ENCODE results near the gene UBE2D2.

UBE2D2 gene

GRCh38 chr5:139566611-139567010 lies 5.5 kb downstream of the UBE2D2 start:
- no peaks in the 10 kb centered on the region for H3K27me3 ChIP-seq (ENCODE audit: insufficient read depth, insufficient read length)
- H3K36me3 ChIP-seq (ENCODE audit: insufficient read depth, insufficient read length, low read length) = peaks cover 47% of the 10 kb centered on the region
- DNase-seq (ENCODE audit: low read depth, low spot score) = no peak
- no peak overlapping the region for H3K4me3 ChIP-seq (ENCODE audit: insufficient read length, low read depth)
- H3K4me1 ChIP-seq (ENCODE audit: insufficient read depth, insufficient read length) = no peaks in the 10 kb centered on the region
- no peaks in the 10 kb centered on the region for H3K9me3 ChIP-seq (ENCODE audit: insufficient read depth, low read length)
- no peak for TF ChIP-seq YY1 (IDR thresholded peaks at IDR 0.05; ENCODE audit: insufficient read depth, insufficient read length)
- no peak for TF ChIP-seq SUZ12 (IDR thresholded peaks at IDR 0.05; ENCODE audit: extremely low read depth, insufficient read depth, insufficient read length)
- TF ChIP-seq ZNF274 (IDR thresholded peaks at IDR 0.05; ENCODE audit: low read depth, low read length) = no peak
- no peak overlapping the region for H3K9ac ChIP-seq (ENCODE audit: insufficient read length, low read depth)

GRCh38 chr5:139569270-139569955 lies 8.3 kb downstream of the UBE2D2 start:
- DNase-seq (ENCODE audit: low read depth, low spot score) = no peak
- H3K4me3 ChIP-seq (ENCODE audit: insufficient read length, low read depth) = no peak overlapping the region

GRCh38 chr5:139571543-139571942 lies 10.4 kb downstream of the UBE2D2 start:
- DNase-seq (ENCODE audit: low read depth, low spot score) = no peak
- no peak overlapping the region for H3K9ac ChIP-seq (ENCODE audit: insufficient read length, low read depth)

More at GRCh38 chr5:139569270-139569955, 8.3 kb downstream of the UBE2D2 start:
- Histone ChIP-seq H3K9ac (ENCODE audit: insufficient read length, low read depth) (no peak overlapping the region), H3K36me3 (ENCODE audit: insufficient read depth, insufficient read length, low read length) (peaks cover 40% of the 10 kb centered on the region), H3K9me3 (ENCODE audit: insufficient read depth, low read length) (no peaks in the 10 kb centered on the region), H3K4me1 (ENCODE audit: insufficient read depth, insufficient read length) (no peaks in the 10 kb centered on the region), H3K27me3 (ENCODE audit: insufficient read depth, insufficient read length) (no peaks in the 10 kb centered on the region)
- TF ChIP-seq SUZ12 (IDR thresholded peaks at IDR 0.05; ENCODE audit: extremely low read depth, insufficient read depth, insufficient read length) (no peak), YY1 (IDR thresholded peaks at IDR 0.05; ENCODE audit: insufficient read depth, insufficient read length) (no peak), ZNF274 (IDR thresholded peaks at IDR 0.05; ENCODE audit: low read depth, low read length) (no peak)

GRCh38 chr5:139571966-139572365 lies 10.8 kb downstream of the UBE2D2 start:
- Histone ChIP-seq H3K36me3 (ENCODE audit: insufficient read depth, insufficient read length, low read length) (peaks cover 30% of the 10 kb centered on the region), H3K4me1 (ENCODE audit: insufficient read depth, insufficient read length) (no peaks in the 10 kb centered on the region), H3K4me3 (ENCODE audit: insufficient read length, low read depth) (no peak overlapping the region), H3K27me3 (ENCODE audit: insufficient read depth, insufficient read length) (no peaks in the 10 kb centered on the region), H3K9me3 (ENCODE audit: insufficient read depth, low read length) (no peaks in the 10 kb centered on the region), H3K9ac (ENCODE audit: insufficient read length, low read depth) (no peak overlapping the region)
- no peak for DNase-seq (ENCODE audit: low read depth, low spot score)
- TF ChIP-seq ZNF274 (IDR thresholded peaks at IDR 0.05; ENCODE audit: low read depth, low read length) (no peak), YY1 (IDR thresholded peaks at IDR 0.05; ENCODE audit: insufficient read depth, insufficient read length) (no peak), SUZ12 (IDR thresholded peaks at IDR 0.05; ENCODE audit: extremely low read depth, insufficient read depth, insufficient read length) (no peak)

More at GRCh38 chr5:139571543-139571942, 10.4 kb downstream of the UBE2D2 start:
- Histone ChIP-seq H3K36me3 (ENCODE audit: insufficient read depth, insufficient read length, low read length) (peaks cover 31% of the 10 kb centered on the region), H3K27me3 (ENCODE audit: insufficient read depth, insufficient read length) (no peaks in the 10 kb centered on the region), H3K4me3 (ENCODE audit: insufficient read length, low read depth) (no peak overlapping the region), H3K9me3 (ENCODE audit: insufficient read depth, low read length) (no peaks in the 10 kb centered on the region), H3K4me1 (ENCODE audit: insufficient read depth, insufficient read length) (no peaks in the 10 kb centered on the region)
- TF ChIP-seq YY1 (IDR thresholded peaks at IDR 0.05; ENCODE audit: insufficient read depth, insufficient read length) (no peak), SUZ12 (IDR thresholded peaks at IDR 0.05; ENCODE audit: extremely low read depth, insufficient read depth, insufficient read length) (no peak), ZNF274 (IDR thresholded peaks at IDR 0.05; ENCODE audit: low read depth, low read length) (no peak)

GRCh38 chr5:139574641-139575312 lies 13.6 kb downstream of the UBE2D2 start:
- no peak for DNase-seq (ENCODE audit: low read depth, low spot score)

GRCh38 chr5:139575313-139575646 lies 14.1 kb downstream of the UBE2D2 start:
- Histone ChIP-seq H3K9ac (ENCODE audit: insufficient read length, low read depth) (no peak overlapping the region), H3K36me3 (ENCODE audit: insufficient read depth, insufficient read length, low read length) (peaks cover 19% of the 10 kb centered on the region), H3K27me3 (ENCODE audit: insufficient read depth, insufficient read length) (no peaks in the 10 kb centered on the region), H3K4me1 (ENCODE audit: insufficient read depth, insufficient read length) (no peaks in the 10 kb centered on the region), H3K4me3 (ENCODE audit: insufficient read length, low read depth) (no peak overlapping the region), H3K9me3 (ENCODE audit: insufficient read depth, low read length) (no peaks in the 10 kb centered on the region)
- DNase-seq (ENCODE audit: low read depth, low spot score) = no peak
- TF ChIP-seq YY1 (IDR thresholded peaks at IDR 0.05; ENCODE audit: insufficient read depth, insufficient read length) (no peak), SUZ12 (IDR thresholded peaks at IDR 0.05; ENCODE audit: extremely low read depth, insufficient read depth, insufficient read length) (no peak), ZNF274 (IDR thresholded peaks at IDR 0.05; ENCODE audit: low read depth, low read length) (no peak)

More at GRCh38 chr5:139574641-139575312, 13.6 kb downstream of the UBE2D2 start:
- H3K27me3 ChIP-seq (ENCODE audit: insufficient read depth, insufficient read length) = no peaks in the 10 kb centered on the region
- no peak overlapping the region for H3K4me3 ChIP-seq (ENCODE audit: insufficient read length, low read depth)
- H3K9me3 ChIP-seq (ENCODE audit: insufficient read depth, low read length) = no peaks in the 10 kb centered on the region
- H3K4me1 ChIP-seq (ENCODE audit: insufficient read depth, insufficient read length) = no peaks in the 10 kb centered on the region
- H3K36me3 ChIP-seq (ENCODE audit: insufficient read depth, insufficient read length, low read length) = peaks cover 24% of the 10 kb centered on the region
- no peak for TF ChIP-seq YY1 (IDR thresholded peaks at IDR 0.05; ENCODE audit: insufficient read depth, insufficient read length)
- no peak for TF ChIP-seq SUZ12 (IDR thresholded peaks at IDR 0.05; ENCODE audit: extremely low read depth, insufficient read depth, insufficient read length)
- TF ChIP-seq ZNF274 (IDR thresholded peaks at IDR 0.05; ENCODE audit: low read depth, low read length) = no peak
- H3K9ac ChIP-seq (ENCODE audit: insufficient read length, low read depth) = no peak overlapping the region

GRCh38 chr5:139575751-139576150 lies 14.6 kb downstream of the UBE2D2 start:
- Histone ChIP-seq H3K9ac (ENCODE audit: insufficient read length, low read depth) (no peak overlapping the region), H3K9me3 (ENCODE audit: insufficient read depth, low read length) (no peaks in the 10 kb centered on the region), H3K4me3 (ENCODE audit: insufficient read length, low read depth) (no peak overlapping the region), H3K27me3 (ENCODE audit: insufficient read depth, insufficient read length) (no peaks in the 10 kb centered on the region), H3K4me1 (ENCODE audit: insufficient read depth, insufficient read length) (no peaks in the 10 kb centered on the region), H3K36me3 (ENCODE audit: insufficient read depth, insufficient read length, low read length) (peaks cover 19% of the 10 kb centered on the region)
- no peak for DNase-seq (ENCODE audit: low read depth, low spot score)
- TF ChIP-seq SUZ12 (IDR thresholded peaks at IDR 0.05; ENCODE audit: extremely low read depth, insufficient read depth, insufficient read length) (no peak), YY1 (IDR thresholded peaks at IDR 0.05; ENCODE audit: insufficient read depth, insufficient read length) (no peak), ZNF274 (IDR thresholded peaks at IDR 0.05; ENCODE audit: low read depth, low read length) (no peak)
